Prostate gland (tissue), 2 donors: ENCODE results near the gene LCN9.

Experiments used
- CTCF ChIP-seq, 4 experiments: fragments of 200-600 bp in 2 of 4; fragments of 450-650 bp in 2 of 4; sonication (generic) in 2 of 4; IDR thresholded peaks; 1 replicate in 3 of 4; 2 replicates in 1 of 4; pipeline ENCODE4 v1.5.1; 2016 to 2019; ENCODE audit warnings: antibody characterized with exemption in 4 of 4, mild to moderate bottlenecking in 2 of 4, moderate library complexity in 2 of 4
- POLR2A ChIP-seq: fragments of 450-650 bp; IDR thresholded peaks from one replicate; pipeline ENCODE4 v1.6.1; 2016; ENCODE audit warnings: antibody characterized with exemption, mild to moderate bottlenecking
- POLR2AphosphoS5 ChIP-seq: sonication (generic); formaldehyde crosslinking; IDR thresholded peaks from one replicate; pipeline ENCODE4 v1.6.1; 2017; ENCODE audit warnings: antibody characterized with exemption

- TF ChIP-seq CTCF (IDR thresholded peaks at IDR 0.05) (no peak), POLR2AphosphoS5 (no peak), POLR2A (no peak)
Measured at GRCh38 chr9:135683401-135684034, 20.4 kb downstream of the LCN9 start.
